C4-2B (cell line): ENCODE measurements around the gene PKD1L1.
"Not testable (repeated sequence)": the region's sequence is repeated elsewhere in the genome, so short reads cannot be mapped to it uniquely, and the experiment has no call there.

ENCODE experiments used
- H3K27ac ChIP-seq: fragments of 450-650 bp; 2 replicates; pipeline ENCODE4 v1.5.1; 2017
- ZFX ChIP-seq: fragments of 450-650 bp; IDR thresholded peaks from 2 replicates; pipeline ENCODE4 v1.6.1; 2017
- TF ChIP-seq, protein P1 (sequence below): fragments of 450-650 bp; conservative IDR thresholded peaks from 2 replicates; pipeline ENCODE4 v1.5.1; 2017; ENCODE audit warnings: mild to moderate bottlenecking

The PKD1L1 gene, protein sequence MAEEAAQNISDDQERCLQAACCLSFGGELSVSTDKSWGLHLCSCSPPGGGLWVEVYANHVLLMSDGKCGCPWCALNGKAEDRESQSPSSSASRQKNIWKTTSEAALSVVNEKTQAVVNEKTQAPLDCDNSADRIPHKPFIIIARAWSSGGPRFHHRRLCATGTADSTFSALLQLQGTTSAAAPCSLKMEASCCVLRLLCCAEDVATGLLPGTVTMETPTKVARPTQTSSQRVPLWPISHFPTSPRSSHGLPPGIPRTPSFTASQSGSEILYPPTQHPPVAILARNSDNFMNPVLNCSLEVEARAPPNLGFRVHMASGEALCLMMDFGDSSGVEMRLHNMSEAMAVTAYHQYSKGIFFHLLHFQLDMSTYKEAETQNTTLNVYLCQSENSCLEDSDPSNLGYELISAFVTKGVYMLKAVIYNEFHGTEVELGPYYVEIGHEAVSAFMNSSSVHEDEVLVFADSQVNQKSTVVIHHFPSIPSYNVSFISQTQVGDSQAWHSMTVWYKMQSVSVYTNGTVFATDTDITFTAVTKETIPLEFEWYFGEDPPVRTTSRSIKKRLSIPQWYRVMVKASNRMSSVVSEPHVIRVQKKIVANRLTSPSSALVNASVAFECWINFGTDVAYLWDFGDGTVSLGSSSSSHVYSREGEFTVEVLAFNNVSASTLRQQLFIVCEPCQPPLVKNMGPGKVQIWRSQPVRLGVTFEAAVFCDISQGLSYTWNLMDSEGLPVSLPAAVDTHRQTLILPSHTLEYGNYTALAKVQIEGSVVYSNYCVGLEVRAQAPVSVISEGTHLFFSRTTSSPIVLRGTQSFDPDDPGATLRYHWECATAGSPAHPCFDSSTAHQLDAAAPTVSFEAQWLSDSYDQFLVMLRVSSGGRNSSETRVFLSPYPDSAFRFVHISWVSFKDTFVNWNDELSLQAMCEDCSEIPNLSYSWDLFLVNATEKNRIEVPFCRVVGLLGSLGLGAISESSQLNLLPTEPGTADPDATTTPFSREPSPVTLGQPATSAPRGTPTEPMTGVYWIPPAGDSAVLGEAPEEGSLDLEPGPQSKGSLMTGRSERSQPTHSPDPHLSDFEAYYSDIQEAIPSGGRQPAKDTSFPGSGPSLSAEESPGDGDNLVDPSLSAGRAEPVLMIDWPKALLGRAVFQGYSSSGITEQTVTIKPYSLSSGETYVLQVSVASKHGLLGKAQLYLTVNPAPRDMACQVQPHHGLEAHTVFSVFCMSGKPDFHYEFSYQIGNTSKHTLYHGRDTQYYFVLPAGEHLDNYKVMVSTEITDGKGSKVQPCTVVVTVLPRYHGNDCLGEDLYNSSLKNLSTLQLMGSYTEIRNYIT (N-terminal part only)

DNA sequence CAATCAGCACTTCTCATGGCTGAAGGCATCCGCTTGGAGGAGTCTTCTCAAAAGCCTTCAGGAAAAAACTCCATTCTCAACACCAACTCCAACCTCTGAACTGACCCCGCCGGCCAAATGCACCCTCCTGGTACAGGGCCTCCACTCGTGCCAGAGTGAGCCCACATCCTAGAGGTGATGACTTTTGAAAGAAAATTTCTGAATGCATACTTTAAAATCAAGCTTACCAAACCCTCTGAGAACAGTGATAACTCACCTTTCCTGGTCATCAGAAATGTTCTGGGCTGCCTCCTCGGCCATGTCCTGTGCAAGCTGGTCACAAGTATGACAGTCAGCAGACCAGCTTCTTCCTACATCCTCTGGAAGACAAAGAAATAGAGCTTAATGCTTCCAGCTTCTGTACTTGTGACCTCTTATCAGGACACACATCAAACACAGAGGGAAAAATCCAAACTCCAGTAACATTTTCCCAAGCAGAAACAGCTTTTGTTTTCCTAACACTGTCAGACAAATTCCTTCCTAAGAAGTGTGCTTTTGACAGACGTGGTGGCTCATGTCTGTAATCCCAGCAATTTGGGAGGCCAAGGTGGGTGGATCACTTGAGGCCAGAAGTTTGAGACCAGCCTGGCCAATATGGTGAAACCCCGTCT is at the start of gene PKD1L1:
Gene PKD1L1 (minus strand): TSS at position 326 of the 650 bp plus-strand sequence. CDS start 26 bp downstream, at position 300.
- no peak for TF ChIP-seq ZFX
- TF ChIP-seq, protein P1, sequence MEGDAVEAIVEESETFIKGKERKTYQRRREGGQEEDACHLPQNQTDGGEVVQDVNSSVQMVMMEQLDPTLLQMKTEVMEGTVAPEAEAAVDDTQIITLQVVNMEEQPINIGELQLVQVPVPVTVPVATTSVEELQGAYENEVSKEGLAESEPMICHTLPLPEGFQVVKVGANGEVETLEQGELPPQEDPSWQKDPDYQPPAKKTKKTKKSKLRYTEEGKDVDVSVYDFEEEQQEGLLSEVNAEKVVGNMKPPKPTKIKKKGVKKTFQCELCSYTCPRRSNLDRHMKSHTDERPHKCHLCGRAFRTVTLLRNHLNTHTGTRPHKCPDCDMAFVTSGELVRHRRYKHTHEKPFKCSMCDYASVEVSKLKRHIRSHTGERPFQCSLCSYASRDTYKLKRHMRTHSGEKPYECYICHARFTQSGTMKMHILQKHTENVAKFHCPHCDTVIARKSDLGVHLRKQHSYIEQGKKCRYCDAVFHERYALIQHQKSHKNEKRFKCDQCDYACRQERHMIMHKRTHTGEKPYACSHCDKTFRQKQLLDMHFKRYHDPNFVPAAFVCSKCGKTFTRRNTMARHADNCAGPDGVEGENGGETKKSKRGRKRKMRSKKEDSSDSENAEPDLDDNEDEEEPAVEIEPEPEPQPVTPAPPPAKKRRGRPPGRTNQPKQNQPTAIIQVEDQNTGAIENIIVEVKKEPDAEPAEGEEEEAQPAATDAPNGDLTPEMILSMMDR: no peak
- no peak within 1 kb of the TSS for H3K27ac ChIP-seq

- no peak overlapping the region for H3K27ac ChIP-seq
- no peak for TF ChIP-seq ZFX
- TF ChIP-seq, protein P1: no peak
Measured at GRCh38 chr7:47992446-47992845, 44.2 kb upstream of the PKD1L1 start.

GRCh38 chr7:47991741-47992311 is 43.6 kb upstream of the PKD1L1 start:
- H3K27ac ChIP-seq: no peak overlapping the region
- TF ChIP-seq ZFX: no peak
- TF ChIP-seq, protein P1: peak; percentile 27; the same call in 1 of the 2 replicates

GRCh38 chr7:47991270-47991669 is 43.0 kb upstream of the PKD1L1 start:
- no peak for TF ChIP-seq ZFX
- TF ChIP-seq, protein P1: no peak
- no peak overlapping the region for H3K27ac ChIP-seq

DNA sequence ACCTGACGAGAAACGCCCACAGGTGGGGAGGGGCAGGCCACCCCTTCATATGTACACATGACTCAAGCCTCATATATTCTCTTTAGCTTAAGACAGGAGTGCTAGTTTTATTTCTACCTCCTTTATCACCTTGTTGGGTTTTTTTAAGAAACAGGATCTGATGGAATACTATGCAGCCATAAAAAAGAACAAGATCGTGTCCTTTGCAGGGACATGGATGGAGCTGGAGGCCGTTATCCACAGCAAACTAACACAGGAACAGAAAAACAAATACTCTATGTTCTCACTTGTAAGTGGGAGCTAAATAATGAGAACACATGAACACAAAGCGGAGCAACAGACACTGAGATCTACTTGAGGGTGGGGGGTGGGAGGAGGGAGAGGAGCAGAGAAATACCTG is 42.3 kb upstream of the PKD1L1 start:
- no peak overlapping the region for H3K27ac ChIP-seq
- TF ChIP-seq, protein P1: no peak
- no peak for TF ChIP-seq ZFX

DNA sequence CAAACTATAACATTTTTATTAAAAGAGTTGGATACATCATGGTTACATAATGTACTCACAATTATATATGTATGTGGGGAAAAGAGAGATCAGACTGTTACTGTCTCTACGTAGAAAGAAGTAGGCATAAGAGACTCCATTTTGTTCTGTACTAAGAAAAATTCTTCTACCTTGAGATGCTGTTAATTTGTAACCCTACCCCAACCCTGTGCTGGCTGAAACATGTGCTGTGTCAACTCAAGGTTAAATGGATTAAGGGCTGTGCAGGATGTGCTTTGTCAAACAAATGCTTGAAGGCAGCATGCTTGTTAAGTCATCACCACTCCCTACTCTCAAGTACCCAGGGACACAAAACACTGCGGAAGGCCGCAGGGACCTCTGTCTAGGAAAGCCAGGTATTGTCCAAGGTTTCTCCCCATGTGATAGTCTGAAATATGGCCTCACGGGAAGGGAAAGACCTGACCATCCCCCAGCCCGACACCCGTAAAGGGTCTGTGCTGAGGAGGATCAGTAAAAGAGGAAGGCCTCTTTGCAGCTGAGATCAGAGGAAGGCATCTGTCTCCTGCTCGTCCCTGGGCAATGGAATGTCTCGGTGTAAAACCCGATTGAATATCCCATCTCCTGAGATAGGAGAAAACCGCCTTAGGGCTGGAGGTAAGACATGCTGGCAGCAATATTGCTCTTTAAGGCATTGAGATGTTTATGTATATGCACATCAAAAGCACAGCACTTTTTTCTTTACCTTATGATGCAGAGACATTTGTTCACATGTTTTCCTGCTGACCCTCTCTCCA is 41.5 kb upstream of the PKD1L1 start:
- not testable (repeated sequence) for H3K27ac ChIP-seq
